GM12873 (cell line): ENCODE measurements around the gene GNS.

ENCODE experiments used
- CTCF ChIP-seq: IDR thresholded peaks from 2 replicates; pipeline ENCODE4 v1.5.1; 2012; ENCODE audit warnings: low read depth, mild to moderate bottlenecking, moderate library complexity, low read length, control low read depth; ENCODE audit not compliant: insufficient read depth; ENCODE audit errors: missing control alignments

Gene GNS

GRCh38 chr12:64707926-64708325, 51.3 kb downstream of the GNS start:
- no peak for TF ChIP-seq CTCF

GRCh38 chr12:64707362-64707761, 51.8 kb downstream of the GNS start:
- TF ChIP-seq CTCF: no peak

GRCh38 chr12:64706857-64707256, 52.3 kb downstream of the GNS start:
- no peak for TF ChIP-seq CTCF

GRCh38 chr12:64706306-64706705, 52.9 kb downstream of the GNS start:
- no peak for TF ChIP-seq CTCF

- no peak for TF ChIP-seq CTCF
Measured at GRCh38 chr12:64701283-64701682, 57.9 kb downstream of the GNS start.

- TF ChIP-seq CTCF: no peak
Measured at GRCh38 chr12:64700532-64700931, 58.7 kb downstream of the GNS start.

GRCh38 chr12:64699504-64700115, 59.6 kb downstream of the GNS start:
- no peak for TF ChIP-seq CTCF
